Upper lobe of left lung (tissue), 4 donors: ENCODE data around the gene RPL22.

ENCODE experiments used
- EP300 ChIP-seq, 4 donors: sonication (generic); formaldehyde crosslinking; IDR thresholded peaks; one replicate each; pipeline ENCODE4 v1.5.1; 2017; ENCODE audit warnings: antibody characterized with exemption in 4 of 4, control low read depth in 2 of 4
- POLR2A ChIP-seq, 4 donors: fragments of 450-650 bp; IDR thresholded peaks; one replicate each; pipeline ENCODE4 v1.5.1; 2016 to 2017; ENCODE audit warnings: antibody characterized with exemption in 4 of 4, mild to moderate bottlenecking in 2 of 4
- TF ChIP-seq, protein P1 (sequence below), 6 experiments: fragments of 450-650 bp in 4 of 6; fragments of 200-600 bp in 2 of 6; sonication (generic) in 2 of 6; IDR thresholded peaks; one replicate each; pipeline ENCODE4 v1.5.1; 2016 to 2019; ENCODE audit warnings: antibody characterized with exemption in 6 of 6

DNA sequence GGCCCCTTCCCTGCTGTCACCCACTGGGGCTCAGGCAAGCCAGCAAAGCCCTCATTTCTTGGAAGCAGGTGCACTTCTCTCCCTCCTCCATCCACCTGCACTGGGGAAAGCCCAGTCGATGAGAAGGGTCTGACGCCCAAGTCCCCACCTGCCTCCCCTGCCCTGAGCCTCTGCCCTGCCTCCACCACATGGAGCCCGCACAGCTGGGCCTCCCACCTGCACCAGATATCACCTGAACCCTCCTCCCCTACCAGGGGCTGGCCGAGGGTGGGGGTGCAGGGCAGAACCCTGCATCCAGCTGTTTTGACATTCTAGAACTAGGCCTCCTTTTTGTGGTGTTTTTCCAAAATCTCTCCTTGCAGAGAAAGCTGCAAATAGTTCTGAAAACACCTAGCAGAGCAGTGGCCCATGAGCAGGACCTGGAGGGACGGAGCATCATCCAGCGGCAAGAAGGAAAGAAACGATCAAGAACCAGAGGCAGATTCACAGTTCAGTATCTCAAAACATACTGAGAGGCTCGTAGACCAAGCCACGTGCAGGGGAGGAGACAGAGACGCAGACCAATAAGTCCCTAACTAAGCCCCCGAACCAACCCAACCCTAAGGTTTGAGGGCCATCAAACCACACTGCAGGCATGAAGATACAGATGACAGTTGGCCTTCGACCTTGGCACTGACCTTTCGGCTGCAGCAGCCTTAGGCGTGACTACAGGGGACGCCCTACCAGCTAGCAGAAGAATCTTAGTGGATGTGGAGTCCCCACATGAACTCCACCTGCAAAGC, 36.0 kb downstream of the RPL22 start:
- TF ChIP-seq POLR2A (IDR thresholded peaks at IDR 0.05) (no peak), EP300 (IDR thresholded peaks at IDR 0.05) (no peak)
- TF ChIP-seq, protein P1, sequence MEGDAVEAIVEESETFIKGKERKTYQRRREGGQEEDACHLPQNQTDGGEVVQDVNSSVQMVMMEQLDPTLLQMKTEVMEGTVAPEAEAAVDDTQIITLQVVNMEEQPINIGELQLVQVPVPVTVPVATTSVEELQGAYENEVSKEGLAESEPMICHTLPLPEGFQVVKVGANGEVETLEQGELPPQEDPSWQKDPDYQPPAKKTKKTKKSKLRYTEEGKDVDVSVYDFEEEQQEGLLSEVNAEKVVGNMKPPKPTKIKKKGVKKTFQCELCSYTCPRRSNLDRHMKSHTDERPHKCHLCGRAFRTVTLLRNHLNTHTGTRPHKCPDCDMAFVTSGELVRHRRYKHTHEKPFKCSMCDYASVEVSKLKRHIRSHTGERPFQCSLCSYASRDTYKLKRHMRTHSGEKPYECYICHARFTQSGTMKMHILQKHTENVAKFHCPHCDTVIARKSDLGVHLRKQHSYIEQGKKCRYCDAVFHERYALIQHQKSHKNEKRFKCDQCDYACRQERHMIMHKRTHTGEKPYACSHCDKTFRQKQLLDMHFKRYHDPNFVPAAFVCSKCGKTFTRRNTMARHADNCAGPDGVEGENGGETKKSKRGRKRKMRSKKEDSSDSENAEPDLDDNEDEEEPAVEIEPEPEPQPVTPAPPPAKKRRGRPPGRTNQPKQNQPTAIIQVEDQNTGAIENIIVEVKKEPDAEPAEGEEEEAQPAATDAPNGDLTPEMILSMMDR (IDR thresholded peaks at IDR 0.05) = no peak
